ENCODE measurements around the gene SELENOK. TPM values are rescaled to one million over a fixed set of nuclear protein-coding genes. Genes with fewer than 3 reads are reported as not detected.
"Not testable (repeated sequence)": the region's sequence is repeated elsewhere in the genome, so short reads cannot be mapped to it uniquely, and the experiment has no call there.

SELENOK gene
- 10.1 and 25.0 TPM in 2 replicates for total RNA-seq

GRCh38 chr3:53891497-53892285 is at the start of gene SELENOK:
Gene SELENOK (minus strand): TSS chr3:53891859.
- peak; percentile 100 for DNase-seq

GRCh38 chr3:53941184-53941583 is 49.5 kb upstream of the SELENOK start:
- DNase-seq: peak; percentile 41

GRCh38 chr3:53940623-53941022 is 49.0 kb upstream of the SELENOK start:
- DNase-seq: no peak

DNA sequence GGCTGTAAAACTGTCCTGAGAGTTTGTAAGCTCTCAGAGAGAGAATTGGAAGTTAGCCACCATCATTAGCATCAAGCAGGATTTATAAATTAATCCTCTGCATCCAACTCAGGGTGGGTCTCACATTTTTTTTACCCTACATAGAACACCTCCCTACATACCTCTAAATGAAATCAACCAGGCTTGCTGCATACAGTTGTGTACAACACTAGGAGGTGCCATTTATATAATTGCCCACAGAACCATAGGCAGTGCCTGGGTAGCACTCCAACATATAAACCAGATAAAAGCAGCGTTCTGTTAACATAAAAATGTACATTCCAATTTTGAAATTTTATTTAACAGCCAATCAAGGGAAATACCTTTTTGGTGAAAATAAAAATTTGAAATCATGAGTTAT is 48.2 kb upstream of the SELENOK start:
- no peak for DNase-seq

GRCh38 chr3:53939086-53939582 is 47.5 kb upstream of the SELENOK start:
- no peak for DNase-seq

DNA sequence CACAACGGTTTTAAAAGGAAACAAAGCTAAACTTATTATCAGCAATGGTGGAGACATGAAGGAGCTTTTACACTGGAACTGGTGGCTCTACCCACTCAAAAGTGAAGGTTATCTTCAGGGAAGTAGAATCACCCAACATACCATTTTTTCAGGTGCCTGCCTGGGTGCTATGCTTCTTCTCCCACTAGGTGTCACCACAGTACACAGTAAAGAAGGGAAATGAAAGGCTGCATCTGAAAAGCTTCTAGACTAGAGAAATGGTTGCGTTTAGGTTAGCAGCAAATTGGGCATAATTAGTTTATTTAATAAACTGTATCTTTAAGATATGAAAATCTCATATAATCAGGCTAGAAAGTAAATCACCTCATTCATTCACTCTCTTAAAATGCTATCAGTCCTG is 47.0 kb upstream of the SELENOK start:
- peak; percentile 62 for DNase-seq

DNA sequence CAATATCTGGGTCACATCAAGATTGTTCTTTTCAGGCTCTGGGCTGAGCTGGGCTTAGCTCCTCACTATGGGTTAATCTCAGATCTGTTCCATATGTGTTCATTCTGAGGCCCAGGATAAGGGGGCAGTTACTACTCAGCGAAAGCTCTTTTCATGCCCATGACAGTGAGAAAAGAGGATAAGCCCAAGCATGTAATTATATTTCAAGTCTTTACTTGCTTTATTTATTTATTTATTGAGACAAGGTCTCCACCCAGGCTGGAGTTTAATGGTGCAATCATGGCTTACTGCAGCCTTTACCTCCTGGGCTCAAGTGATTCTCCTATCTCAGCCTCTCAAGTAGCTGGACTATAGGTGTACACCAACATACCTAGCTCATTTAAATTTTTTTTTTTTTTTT is 44.7 kb upstream of the SELENOK start:
- DNase-seq: no peak

DNA sequence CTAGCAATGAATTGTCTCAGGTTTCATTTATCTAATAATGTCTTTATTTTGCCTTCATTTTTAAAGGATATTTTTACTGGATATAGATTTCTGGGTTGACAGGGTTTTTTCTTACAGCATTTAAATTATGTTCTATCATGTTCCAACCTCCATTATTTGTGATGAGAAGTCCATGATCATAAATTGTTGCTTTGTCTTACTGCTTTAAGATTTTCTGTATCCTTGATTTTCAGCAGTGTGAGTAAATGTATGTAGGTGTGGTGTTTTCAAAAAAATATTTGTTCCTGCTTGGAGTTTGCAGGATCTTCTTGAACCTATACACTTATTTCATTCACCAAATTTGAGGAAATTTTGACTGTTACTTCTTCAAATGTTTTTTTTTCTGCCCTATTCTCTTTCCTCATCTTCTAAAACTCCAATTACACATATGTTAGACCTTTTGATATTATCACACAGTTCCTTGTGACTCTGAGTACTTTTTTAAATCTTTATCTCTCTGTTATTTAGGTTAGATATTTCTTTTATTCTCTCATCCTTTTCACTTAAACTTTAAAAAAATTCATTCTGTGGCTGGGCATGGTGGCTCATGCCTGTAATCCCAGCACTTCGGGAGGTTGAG is 43.7 kb upstream of the SELENOK start:
- no peak for DNase-seq

DNA sequence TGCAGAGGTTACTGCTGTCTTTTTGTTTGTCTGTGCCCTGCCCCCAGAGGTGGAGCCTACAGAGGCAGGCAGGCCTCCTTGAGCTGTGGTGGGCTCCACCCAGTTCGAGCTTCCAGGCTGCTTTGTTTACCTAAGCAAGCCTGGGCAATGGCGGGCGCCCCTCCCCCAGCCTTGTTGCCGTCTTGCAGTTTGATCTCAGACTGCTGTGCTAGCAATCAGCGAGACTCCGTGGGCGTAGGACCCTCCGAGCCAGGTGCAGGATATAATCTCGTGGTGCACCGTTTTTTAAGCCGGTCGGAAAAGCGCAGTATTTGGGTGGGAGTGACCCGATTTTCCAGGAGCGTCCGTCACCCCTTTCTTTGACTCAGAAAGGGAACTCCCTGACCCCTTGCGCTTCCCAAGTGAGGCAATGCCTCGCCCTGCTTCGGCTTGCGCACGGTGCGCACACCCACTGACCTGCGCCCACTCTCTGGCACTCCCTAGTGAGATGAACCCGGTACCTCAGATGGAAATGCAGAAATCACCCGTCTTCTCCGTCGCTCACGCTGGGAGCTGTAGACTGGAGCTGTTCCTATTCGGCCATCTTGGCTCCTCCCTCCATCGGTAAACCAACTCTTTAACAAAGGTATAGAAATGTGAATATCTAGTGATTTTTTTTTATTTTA is 35.7 kb upstream of the SELENOK start:
- DNase-seq: not testable (repeated sequence)

GRCh38 chr3:53921296-53921695 is 29.6 kb upstream of the SELENOK start:
- DNase-seq: peak; percentile 6

GRCh38 chr3:53919741-53920140 is 28.1 kb upstream of the SELENOK start:
- no peak for DNase-seq

- DNase-seq: no peak
These were observed 21.7 kb upstream of the SELENOK start for GRCh38 chr3:53913401-53913800.

DNA sequence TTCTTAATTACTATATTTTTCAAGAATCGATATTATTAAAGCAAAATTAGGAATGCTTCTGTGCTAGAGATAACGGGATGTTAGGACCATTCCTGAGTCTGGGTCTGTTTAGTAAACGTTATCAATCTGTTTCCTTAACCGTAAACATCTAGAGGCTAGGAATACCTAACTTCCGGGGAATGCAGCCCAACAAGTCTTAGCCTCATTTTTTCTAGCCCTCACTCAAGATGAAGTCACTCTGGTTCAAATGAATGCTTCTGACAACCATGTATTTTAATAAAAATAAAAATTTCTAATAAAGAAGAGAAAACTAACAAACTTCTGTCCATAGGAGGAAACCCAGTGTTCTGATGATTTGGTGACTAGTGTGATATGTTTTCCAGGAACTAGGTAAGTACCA is 11.1 kb upstream of the SELENOK start:
- DNase-seq: no peak

DNA sequence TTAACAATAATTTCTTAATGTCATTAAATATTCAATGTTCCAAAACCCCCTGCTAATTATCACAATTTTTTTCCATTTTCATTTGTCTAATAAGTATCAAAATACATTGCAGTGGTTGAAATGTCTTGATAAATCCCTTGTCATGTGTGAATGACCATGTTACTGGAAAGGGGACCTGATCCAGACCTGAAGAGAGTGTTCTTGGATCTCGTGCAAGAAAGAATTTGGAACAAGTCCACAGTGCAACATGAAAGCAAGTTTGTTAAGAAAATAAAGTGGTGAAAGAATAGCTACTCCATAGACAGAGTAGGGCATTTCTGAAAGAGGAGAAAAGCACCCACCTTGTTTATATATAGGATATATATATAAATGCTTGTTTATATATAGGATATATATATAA is 10.4 kb upstream of the SELENOK start:
- no peak for DNase-seq

GRCh38 chr3:53900666-53901331 is 9.1 kb upstream of the SELENOK start:
- DNase-seq: no peak

DNA sequence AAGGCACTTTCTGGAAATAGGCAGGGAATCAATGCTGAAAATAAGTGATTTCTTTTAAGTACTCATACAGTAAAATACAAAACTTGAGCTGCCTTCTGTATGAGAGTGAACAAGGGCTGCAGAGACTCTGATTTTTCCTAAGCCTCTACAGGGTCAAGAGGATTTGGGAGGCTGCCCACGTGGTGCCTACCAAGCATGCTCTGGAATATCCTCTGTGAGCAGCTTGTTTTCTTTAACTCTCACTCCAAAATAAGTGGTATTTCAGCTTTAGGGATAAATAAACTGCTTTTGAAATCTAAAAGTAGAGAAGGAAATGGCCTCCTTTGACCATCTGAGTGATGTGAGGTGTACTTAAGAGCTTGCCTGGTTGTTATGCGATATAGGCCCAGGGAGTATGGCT is 8.1 kb upstream of the SELENOK start:
- DNase-seq: no peak

DNA sequence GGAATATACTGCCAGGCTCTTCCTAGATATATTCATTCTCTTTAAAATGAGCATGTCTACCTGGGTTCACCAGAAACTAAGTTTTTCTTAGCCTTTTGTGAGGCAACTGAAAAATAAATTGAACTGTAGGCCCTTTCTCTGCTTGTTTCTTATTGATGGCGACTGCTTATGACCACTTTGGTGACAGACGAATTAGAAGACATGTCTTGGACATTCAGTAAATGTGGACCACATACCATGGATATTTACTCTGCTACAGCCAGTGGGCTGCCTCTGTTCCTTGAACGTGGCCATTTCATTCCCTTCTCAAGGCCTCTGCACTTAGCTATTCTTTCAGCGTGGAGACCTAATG is 603 bp upstream of the SELENOK start:
- no peak for DNase-seq

DNA sequence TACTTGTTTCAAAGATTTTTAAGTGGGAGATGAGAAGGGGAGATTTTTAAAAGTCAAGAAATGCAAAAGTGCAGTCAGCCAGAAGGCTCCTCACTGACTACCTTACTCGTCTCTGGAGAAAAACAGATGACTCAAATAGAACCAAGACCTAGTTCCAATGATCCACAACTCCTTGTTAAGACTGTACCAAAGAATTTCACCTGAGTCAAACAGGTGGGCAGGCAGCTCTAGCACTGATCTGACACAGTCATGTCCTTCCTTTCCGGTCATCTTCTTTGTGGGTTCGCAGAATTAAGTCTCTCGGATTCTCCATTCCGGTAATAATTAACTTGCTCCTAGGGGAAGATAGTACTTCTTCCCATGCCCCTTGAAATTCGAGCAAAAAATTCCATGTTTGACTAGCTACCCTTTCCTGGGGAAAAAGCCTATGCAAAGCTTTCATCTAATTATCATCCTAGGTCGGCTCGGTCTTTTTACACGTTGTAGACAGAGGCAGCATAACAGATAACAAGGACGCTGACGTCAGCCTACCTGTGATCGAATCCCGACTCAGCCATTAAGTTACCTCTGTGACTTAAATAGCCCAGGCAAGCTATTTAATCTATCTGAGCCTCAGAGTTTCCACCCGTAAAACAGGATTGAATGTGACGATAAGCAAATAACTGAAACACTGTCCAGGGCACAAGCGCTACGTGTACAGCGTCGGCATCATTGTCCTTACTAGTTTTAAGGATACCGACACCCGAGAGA is 758 bp downstream of the SELENOK start:
- DNase-seq: peak; percentile 59

GRCh38 chr3:53888232-53888631 is 3.4 kb downstream of the SELENOK start:
- DNase-seq: no peak

DNA sequence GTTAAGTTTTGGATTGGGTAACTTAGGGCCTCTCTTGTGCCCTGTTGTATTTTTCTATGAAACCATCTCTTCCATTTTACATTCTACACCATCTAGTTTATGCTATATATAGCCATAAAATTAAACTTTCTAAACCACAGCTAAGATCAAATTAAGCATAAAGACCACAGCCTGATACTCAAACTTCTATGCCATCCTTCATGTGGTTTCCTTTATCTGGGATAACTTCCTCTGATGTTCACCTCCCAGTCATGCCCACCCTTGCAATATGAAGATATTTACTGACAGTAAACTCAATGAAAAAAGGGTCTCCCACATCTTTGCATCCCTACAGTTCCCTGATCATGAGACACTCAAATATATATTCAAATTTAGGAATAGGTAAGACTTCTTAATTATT is 4.2 kb downstream of the SELENOK start:
- no peak for DNase-seq

DNA sequence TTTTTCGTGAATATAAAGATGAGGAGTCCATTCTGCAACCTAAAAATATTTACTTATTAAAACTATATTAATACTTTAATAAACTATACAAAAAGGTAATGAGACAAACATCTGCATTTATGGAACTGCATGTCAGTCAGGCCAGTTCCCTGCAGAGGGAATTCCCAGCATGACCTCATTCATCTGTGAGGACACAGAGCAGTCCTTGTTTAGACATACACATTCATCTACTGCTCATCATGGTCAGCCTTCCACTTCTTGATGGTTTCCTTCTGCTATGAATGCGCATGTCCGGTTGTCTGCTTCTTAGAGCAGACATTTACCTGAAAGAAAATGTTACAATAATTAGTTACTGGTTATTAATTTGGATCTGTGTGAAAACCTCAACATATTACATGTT is 6.4 kb downstream of the SELENOK start:
- peak; percentile 8 for DNase-seq

- DNase-seq: no peak
These were observed 7.0 kb downstream of the SELENOK start for GRCh38 chr3:53884623-53885022.

GRCh38 chr3:53883008-53883407 is 8.7 kb downstream of the SELENOK start:
- no peak for DNase-seq

All from dermis blood vessel endothelial cell (primary cell).